Measurements from ENCODE around the gene TPRA1. TPM values are rescaled to one million over a fixed set of nuclear protein-coding genes. Genes with fewer than 3 reads are reported as not detected.

Gene TPRA1
- polyA plus RNA-seq, 2 of the 4 experiments (the other 2 are of a cell fraction) = 13.5 to 19.5 TPM

DNA sequence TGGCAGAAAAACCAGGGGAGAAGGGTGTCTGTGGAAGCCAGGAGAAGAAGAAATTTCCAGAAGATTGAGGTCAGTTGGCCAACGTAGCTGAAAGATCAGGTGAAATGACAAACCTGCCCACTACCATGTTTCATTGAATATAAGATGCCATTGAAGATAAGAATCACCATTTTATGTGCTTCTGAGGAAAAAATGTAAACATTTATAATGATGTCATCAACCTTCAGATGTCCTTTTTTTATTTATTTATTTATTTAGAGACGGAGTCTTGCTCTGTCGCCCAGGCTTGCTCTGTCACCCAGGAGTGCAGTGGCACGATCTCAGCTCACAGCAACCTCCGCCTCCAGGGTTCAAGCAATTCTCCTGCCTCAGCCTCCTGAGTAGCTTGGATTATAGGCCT lies 33.5 kb upstream of the TPRA1 start:
- 0 out of 3 replicates have a peak, but pooled peaks cover 3% of the 10 kb centered on the region for H3K9me3 ChIP-seq
- DNase-seq (ENCODE audit: low read depth in 1 of 2, low spot score in 1 of 2) (no peak), FAIRE-seq (no peak), ATAC-seq (no peak)
- WGBS (ENCODE audit: missing lambda C conversion rate) = 82% methylated on average over 5 of the region's 5 CpGs
- TF ChIP-seq JUNB (IDR thresholded peaks at IDR 0.05) (no peak), EP300 (IDR thresholded peaks at IDR 0.05) (no peak), HOXA7 (CRISPR knock-in tag; IDR thresholded peaks at IDR 0.05) (no peak), CHD2 (IDR thresholded peaks at IDR 0.05; ENCODE audit: low read length, partially characterized antibody) (no peak), RAD21 (conservative IDR thresholded peaks at IDR 0.05 in 1 of 2, IDR thresholded peaks at IDR 0.05 in 1 of 2) (no peak), NR3C1 (IDR thresholded peaks at IDR 0.05) (no peak), KDM1A (IDR thresholded peaks at IDR 0.05; ENCODE audit: low read depth) (no peak), CEBPB (IDR thresholded peaks at IDR 0.05) (no peak), RFX5 (IDR thresholded peaks at IDR 0.05) (no peak), FOSL2 (IDR thresholded peaks at IDR 0.05) (no peak), FOSL2 (CRISPR knock-in tag; IDR thresholded peaks at IDR 0.05) (no peak), MAZ (IDR thresholded peaks at IDR 0.05; ENCODE audit: borderline replicate concordance, low read depth, low read length) (no peak), GATA3 (IDR thresholded peaks at IDR 0.05; ENCODE audit: borderline replicate concordance) (no peak)
- CTCF ChIA-PET = no interaction called here
- POLR2A ChIA-PET = no interaction called here
- H3K4me2 ChIP-seq = no peak overlapping the region
- no peaks in the 10 kb centered on the region for H3K4me1 ChIP-seq
- H3K27ac ChIP-seq = no peak overlapping the region
- H3K4me3 ChIP-seq = no peak overlapping the region

GRCh38 chr3:127622772-127623576 lies 32.4 kb upstream of the TPRA1 start:
- ATAC-seq (peak in 1 of 2 experiments; percentile 29; a peak in 2 of 6 replicates), DNase-seq (ENCODE audit: low read depth in 1 of 2, low spot score in 1 of 2) (no peak), FAIRE-seq (no peak)
- ChIA-PET POLR2A (no interaction called here), CTCF (no interaction called here)
- no peak overlapping the region for H3K4me2 ChIP-seq
- no peaks in the 10 kb centered on the region for H3K9me3 ChIP-seq
- H3K27ac ChIP-seq = no peak overlapping the region
- TF ChIP-seq NFE2L2 (conservative IDR thresholded peaks at IDR 0.05; ENCODE audit: low read length) = no peak
- no peak for TF ChIP-seq GATA3 (IDR thresholded peaks at IDR 0.05; ENCODE audit: borderline replicate concordance)
- no peak for TF ChIP-seq REST (IDR thresholded peaks at IDR 0.05)
- TF ChIP-seq RNF2 (IDR thresholded peaks at IDR 0.05; ENCODE audit: borderline replicate concordance, low read depth) = no peak
- TF ChIP-seq HOXB5 (CRISPR knock-in tag; IDR thresholded peaks at IDR 0.05) = no peak
- TF ChIP-seq FOSB (CRISPR knock-in tag; IDR thresholded peaks at IDR 0.05) = no peak
- TF ChIP-seq JUNB (IDR thresholded peaks at IDR 0.05) = no peak
- no peak for TF ChIP-seq FOXS1 (CRISPR knock-in tag; IDR thresholded peaks at IDR 0.05)
- TF ChIP-seq NR3C1 (IDR thresholded peaks at IDR 0.05) = no peak
- no peak for TF ChIP-seq FOSL2 (IDR thresholded peaks at IDR 0.05)
- TF ChIP-seq FOSL2 (CRISPR knock-in tag; IDR thresholded peaks at IDR 0.05) = no peak
- no peak for TF ChIP-seq HES2 (IDR thresholded peaks at IDR 0.05)
- no peak for TF ChIP-seq BHLHE40 (IDR thresholded peaks at IDR 0.05; ENCODE audit: low read depth, low read length)
- no peak; the same call in 1 of the 2 replicates for TF ChIP-seq POLR2AphosphoS2 (conservative IDR thresholded peaks at IDR 0.05; ENCODE audit: low read length)
- TF ChIP-seq CEBPB (IDR thresholded peaks at IDR 0.05) = no peak
- TF ChIP-seq ZFP36 (IDR thresholded peaks at IDR 0.05; ENCODE audit: borderline replicate concordance, partially characterized antibody) = no peak
- TF ChIP-seq HOXB13 (CRISPR knock-in tag; IDR thresholded peaks at IDR 0.05; ENCODE audit: low read depth) = no peak
- H3K4me1 ChIP-seq = no peaks in the 10 kb centered on the region
- H3K4me3 ChIP-seq = no peak overlapping the region
- 94% methylated on average over 8 of the region's 8 CpGs for WGBS (ENCODE audit: missing lambda C conversion rate)

Measured in A549 (cell line).